Heart left ventricle (tissue), 16 donors: ENCODE measurements around the gene LAMA3. TPM values are rescaled to one million over a fixed set of nuclear protein-coding genes. Genes with fewer than 3 reads are reported as not detected.
A peak's percentile ranks its signal among the peaks of the same experiment; 100 is the strongest.

ENCODE experiments used
- ATAC-seq, 4 donors: fragments of 200-7000 bp; cut with Tn5 transposase; one replicate each; pipeline ENCODE4 v1.9.1; 2020 to 2022; ENCODE audit warnings: moderate library complexity in 4 of 4, mild to moderate bottlenecking in 3 of 4, moderate number of reproducible peaks in 1 of 4
- DNase-seq, 5 donors: peaks; one replicate each; pipeline ENCODE4 v3.0.0-alpha.2; 2020
- H3K27ac ChIP-seq, 12 donors: fragments of 200-600 bp; sonication (generic) in 4 of 12; one replicate each; pipeline versions ENCODE4 v1.5.0 to v1.8.0; 2016 to 2022; ENCODE audit warnings: mild to moderate bottlenecking in 2 of 12
- H3K27me3 ChIP-seq, 9 donors: fragments of 200-600 bp; sonication (generic) in 2 of 9; one replicate each; pipeline versions ENCODE4 v1.5.1 to v1.8.0; 2016 to 2022; ENCODE audit warnings: mild to moderate bottlenecking in 3 of 9
- H3K36me3 ChIP-seq, 9 donors: fragments of 200-600 bp; sonication (generic) in 2 of 9; one replicate each; pipeline versions ENCODE4 v1.5.0 to v1.8.0; 2018 to 2022; ENCODE audit warnings: mild to moderate bottlenecking in 2 of 9
- H3K4me1 ChIP-seq, 12 donors: fragments of 200-600 bp; sonication (generic) in 4 of 12; one replicate each; pipeline versions ENCODE4 v1.5.0 to v1.8.0; 2016 to 2022; ENCODE audit warnings: mild to moderate bottlenecking in 3 of 12
- H3K4me3 ChIP-seq, 12 donors: fragments of 200-600 bp; sonication (generic) in 4 of 12; one replicate each; pipeline versions ENCODE4 v1.5.0 to v1.8.0; 2017 to 2022; ENCODE audit warnings: mild to moderate bottlenecking in 9 of 12, moderate library complexity in 4 of 12
- H3K9me3 ChIP-seq, 12 donors: fragments of 200-600 bp; sonication (generic) in 4 of 12; one replicate each; pipeline versions ENCODE4 v1.5.0 to v1.8.0; 2016 to 2022; ENCODE audit warnings: mild to moderate bottlenecking in 1 of 12
- POLR2A ChIP-seq, 2 donors: fragments of 450-650 bp; IDR thresholded peaks; one replicate each; pipeline ENCODE4 v1.6.1; 2017; ENCODE audit warnings: antibody characterized with exemption in 2 of 2, mild to moderate bottlenecking in 2 of 2, moderate library complexity in 2 of 2
- WGBS, 4 donors: extraction: QIAGEN DNeasy Blood & Tissue Kit in 2 of 4; methylation state at CpG; one replicate each; pipeline versions ENCODE4 v1.1.5 to v1.1.7; 2013 to 2018; 5-methylcytosine and 5-hydroxymethylcytosine counted together
- intact Hi-C, 10 donors: fragments of 100-400 bp; cut with DNase I; formaldehyde crosslinking; loops; one replicate each; pipeline versions ENCODE4 v1.11.1 to v1.14.2; 2022
- polyA plus RNA-seq, 2 donors: library from polyadenylated mRNA; stranded (reverse); fragments of 200-250 nt; gene quantifications; one replicate each; pipeline ENCODE4 v1.2.3, GENCODE V29; 2013
- total RNA-seq, 9 donors: library from RNA; depleted of rRNA in 2 of 9; stranded (reverse); fragments of >200 nt in 2 of 9; fragmentation: NEBNext Ultra II Directional in 3 of 9; extraction: Animal tissue kit (Norgen Biotek cat#: 25700) in 3 of 9; gene quantifications; one replicate each; pipeline versions ENCODE4 v1.1.0 to v1.2.4, GENCODE V29; 2016 to 2023
- TF ChIP-seq, protein P1 (sequence below), 12 donors: fragments of 200-600 bp; sonication (generic) in 4 of 12; IDR thresholded peaks; one replicate each; pipeline versions ENCODE4 v1.5.0 to v1.8.0; 2018 to 2022; ENCODE audit warnings: antibody characterized with exemption in 12 of 12, mild to moderate bottlenecking in 5 of 12
- donor health status: ischemic (EF 13 %, LVEDD 7.1; RV severe dilation, severe dysfunction).
- donor health status: healthy with polysubstance abuse.
- donor health status: DM: no; HTN: yes; CAD: no.
- donor health status: DM: no; HTN: no; CAD: no.
- donor health status: ischemic (EF 25% LVEDD 6.9; RV normal size, moderate dysfunction).
- donor health status: ischemic (EF 25% LVEDD 5.7; RV mildly dilated, moderate dysfunction).
- donor health status: healthy.
- donor health status: DM: yes; HTN: yes; CAD: no.
- donor health status: ischemic (EF 35%, LVEDD 5.7; RV mildly dilated, moderate dysfunction).
- donor health status: nonischemic (EF 11% LVEDD 7.7; RV severe dilation, severe dysfunction).
- donor health status: DM: yes; HTN: yes; CAD: no.
- donor health status: PGD.
- donor health status: ischemic (EF 29% LVEDD 5.4; RV normal size, mild dysfunction).
- donor health status: nonischemic (EF 23%, LVEDD 6.1; RV moderate dilation, normal function).

LAMA3 gene
- total and polyA plus RNA-seq, 11 donors, result 1.2 to 6.6 (median 3.2) TPM

DNA sequence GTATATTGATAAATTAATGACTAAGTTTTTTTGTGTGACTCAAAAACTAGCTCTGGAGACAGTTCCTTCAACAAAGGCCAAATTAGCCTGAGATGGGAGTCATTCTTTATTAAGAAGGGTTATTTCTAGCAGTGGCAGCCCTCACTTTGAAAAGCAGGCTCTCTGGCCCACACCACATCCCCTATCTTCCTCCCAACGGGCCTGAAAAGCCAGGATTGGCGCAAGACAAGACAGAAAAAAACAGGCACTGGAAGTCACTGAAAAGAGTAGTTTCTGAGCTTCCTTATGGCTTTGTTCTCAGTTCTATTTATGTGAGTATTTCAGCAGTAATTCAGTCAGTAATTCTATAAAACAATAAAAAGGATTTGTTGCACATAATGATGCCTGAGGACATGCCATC is 149.0 kb downstream of the LAMA3 start:
- peak overlapping the region in 9 of 12 donors; percentile 17 to 59 (median 35) for H3K27ac ChIP-seq
- DNase-seq, result no peak

DNA sequence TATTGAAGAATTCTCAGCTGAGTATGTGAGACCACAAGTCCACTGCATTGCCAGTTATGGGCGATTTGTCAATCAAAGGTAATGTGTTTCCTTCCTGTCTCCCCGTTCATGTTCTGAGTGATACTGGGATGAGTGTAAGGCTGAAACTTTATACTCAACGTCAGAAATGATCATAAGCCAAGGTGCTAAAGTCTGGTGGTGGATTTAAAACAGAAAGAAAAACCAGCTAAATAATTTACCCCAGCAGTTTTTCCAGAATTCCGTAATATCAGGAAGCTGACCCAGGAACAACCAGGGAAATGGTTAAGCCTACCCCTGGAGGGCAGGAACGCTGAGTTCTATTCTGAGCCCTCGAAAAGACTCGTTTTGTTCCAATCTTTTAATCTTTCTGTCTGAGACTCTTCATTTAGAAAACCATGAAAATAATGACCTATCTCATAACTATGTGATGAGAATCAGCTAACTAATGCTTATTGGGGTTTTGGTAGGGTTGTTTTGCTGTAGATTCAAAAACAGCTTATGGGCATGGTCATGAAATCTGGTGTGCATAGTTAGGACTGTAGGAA is 149.6 kb downstream of the LAMA3 start:
- intact Hi-C loops, result loop anchor here in 3 of 10 donors (5.0 to 10.0 kb wide), 2 partner anchors 78 to 276 kb away; no protein-coding TSS in a partner anchor
- peaks cover 0 to 13% (median 3%) of the 10 kb centered on the region in 9 donors for H3K36me3 ChIP-seq
- H3K9me3 ChIP-seq, result no peaks in the 10 kb centered on the region
- ATAC-seq (no peak), DNase-seq (no peak)
- TF ChIP-seq, protein P1, sequence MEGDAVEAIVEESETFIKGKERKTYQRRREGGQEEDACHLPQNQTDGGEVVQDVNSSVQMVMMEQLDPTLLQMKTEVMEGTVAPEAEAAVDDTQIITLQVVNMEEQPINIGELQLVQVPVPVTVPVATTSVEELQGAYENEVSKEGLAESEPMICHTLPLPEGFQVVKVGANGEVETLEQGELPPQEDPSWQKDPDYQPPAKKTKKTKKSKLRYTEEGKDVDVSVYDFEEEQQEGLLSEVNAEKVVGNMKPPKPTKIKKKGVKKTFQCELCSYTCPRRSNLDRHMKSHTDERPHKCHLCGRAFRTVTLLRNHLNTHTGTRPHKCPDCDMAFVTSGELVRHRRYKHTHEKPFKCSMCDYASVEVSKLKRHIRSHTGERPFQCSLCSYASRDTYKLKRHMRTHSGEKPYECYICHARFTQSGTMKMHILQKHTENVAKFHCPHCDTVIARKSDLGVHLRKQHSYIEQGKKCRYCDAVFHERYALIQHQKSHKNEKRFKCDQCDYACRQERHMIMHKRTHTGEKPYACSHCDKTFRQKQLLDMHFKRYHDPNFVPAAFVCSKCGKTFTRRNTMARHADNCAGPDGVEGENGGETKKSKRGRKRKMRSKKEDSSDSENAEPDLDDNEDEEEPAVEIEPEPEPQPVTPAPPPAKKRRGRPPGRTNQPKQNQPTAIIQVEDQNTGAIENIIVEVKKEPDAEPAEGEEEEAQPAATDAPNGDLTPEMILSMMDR (IDR thresholded peaks at IDR 0.05), result no peak
- TF ChIP-seq POLR2A (IDR thresholded peaks at IDR 0.05), result no peak
- H3K27me3 ChIP-seq, result no peaks in the 10 kb centered on the region
- peak overlapping the region in 5 of 12 donors; percentile 27 to 59 (median 35) for H3K27ac ChIP-seq
- H3K4me1 ChIP-seq, result peaks cover 0 to 19% (median 9%) of the 10 kb centered on the region in 12 donors
- 52 to 60% (median 53%) methylated on average over 7 of the region's 7 CpGs for WGBS, 4 donors
- no peak overlapping the region for H3K4me3 ChIP-seq

More for the DNA sequence above, 149.0 kb downstream of the LAMA3 start:
- intact Hi-C loops, result loop anchor here in 3 of 10 donors (5.0 to 10.0 kb wide), 2 partner anchors 79 to 277 kb away; no protein-coding TSS in a partner anchor
- H3K4me1 ChIP-seq, result peaks cover 0 to 19% (median 9%) of the 10 kb centered on the region in 12 donors
- peak in 3 of 4 donors; percentile 38 to 66 (median 49) for ATAC-seq
- H3K36me3 ChIP-seq, result peaks cover 0 to 7% (median 3%) of the 10 kb centered on the region in 9 donors
- no peaks in the 10 kb centered on the region for H3K9me3 ChIP-seq
- H3K27me3 ChIP-seq, result no peaks in the 10 kb centered on the region
- H3K4me3 ChIP-seq, result no peak overlapping the region
- TF ChIP-seq, protein P1 (IDR thresholded peaks at IDR 0.05), result no peak
- TF ChIP-seq POLR2A (IDR thresholded peaks at IDR 0.05), result no peak
- WGBS, 4 donors, result 22 to 42% (median 30%) methylated on average over 2 of the region's 2 CpGs

DNA sequence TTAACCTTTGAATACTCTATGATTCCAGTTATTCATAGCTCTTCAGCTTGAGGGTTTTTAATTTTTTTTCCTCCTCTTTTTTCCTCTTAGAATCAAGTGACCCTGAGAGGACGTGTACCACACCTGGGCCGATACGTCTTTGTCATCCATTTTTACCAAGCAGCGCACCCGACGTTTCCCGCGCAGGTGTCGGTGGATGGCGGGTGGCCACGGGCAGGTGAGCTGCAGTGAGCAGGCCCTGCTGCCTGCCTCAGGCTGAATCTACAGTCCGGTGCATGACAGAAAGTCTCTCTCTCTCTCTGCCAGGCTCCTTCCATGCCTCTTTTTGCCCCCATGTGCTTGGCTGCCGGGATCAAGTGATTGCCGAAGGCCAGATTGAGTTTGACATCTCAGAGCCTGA is 153.1 kb downstream of the LAMA3 start:
- TF ChIP-seq POLR2A (IDR thresholded peaks at IDR 0.05), result no peak
- TF ChIP-seq, protein P1 (IDR thresholded peaks at IDR 0.05), result no peak
- no peaks in the 10 kb centered on the region for H3K9me3 ChIP-seq
- WGBS, 4 donors, result 97 to 98% (median 97%) methylated on average over 14 of the region's 14 CpGs
- no peak overlapping the region for H3K27ac ChIP-seq
- H3K4me1 ChIP-seq, result peaks cover 0 to 19% (median 9%) of the 10 kb centered on the region in 12 donors
- intact Hi-C loops, result no loop called here
- DNase-seq (no peak), ATAC-seq (no peak)
- peaks cover 0 to 34% (median 5%) of the 10 kb centered on the region in 9 donors for H3K36me3 ChIP-seq
- H3K4me3 ChIP-seq, result no peak overlapping the region
- H3K27me3 ChIP-seq, result no peaks in the 10 kb centered on the region

DNA sequence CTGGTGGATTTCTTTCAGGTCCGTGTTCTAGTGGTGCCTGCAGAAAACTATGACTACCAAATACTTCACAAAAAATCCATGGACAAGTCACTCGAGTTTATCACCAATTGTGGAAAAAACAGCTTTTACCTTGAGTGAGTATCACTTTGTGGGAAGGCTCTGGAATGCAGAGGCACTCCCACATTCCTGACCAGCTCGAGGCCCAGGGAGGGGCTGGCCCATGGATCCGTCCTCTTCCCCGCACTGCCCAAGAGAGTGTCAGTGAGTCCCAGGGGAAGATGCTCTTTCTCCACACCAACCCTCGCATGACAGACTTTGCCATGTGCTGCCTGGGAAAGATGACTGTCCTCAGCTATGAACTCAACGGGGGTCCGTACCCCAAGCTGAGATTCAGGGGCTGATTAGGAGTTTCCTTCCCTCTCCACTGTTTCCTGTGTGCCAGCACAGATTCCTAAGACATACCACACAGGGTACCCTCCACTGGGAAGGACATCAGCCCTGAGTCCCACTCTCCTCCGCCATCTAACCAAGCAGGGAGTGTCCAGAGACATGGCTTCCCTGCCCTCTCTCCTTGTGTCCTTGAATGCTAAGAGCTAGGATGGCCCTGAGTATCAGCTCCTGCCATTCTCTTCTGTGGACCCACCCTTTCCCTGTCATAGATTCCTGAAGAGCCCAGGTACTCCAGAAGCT is 155.9 kb downstream of the LAMA3 start:
- no peaks in the 10 kb centered on the region for H3K4me1 ChIP-seq
- H3K36me3 ChIP-seq, result peaks cover 0 to 42% (median 5%) of the 10 kb centered on the region in 9 donors
- DNase-seq (no peak), ATAC-seq (peak in 1 of 4 donors; percentile 18)
- H3K27me3 ChIP-seq, result no peaks in the 10 kb centered on the region
- WGBS, 4 donors, result 67 to 76% (median 69%) methylated on average over 9 of the region's 9 CpGs
- no peak overlapping the region for H3K27ac ChIP-seq
- intact Hi-C loops, result no loop called here
- H3K4me3 ChIP-seq, result no peak overlapping the region
- TF ChIP-seq POLR2A (IDR thresholded peaks at IDR 0.05), result no peak
- TF ChIP-seq, protein P1 (IDR thresholded peaks at IDR 0.05), result no peak
- no peaks in the 10 kb centered on the region for H3K9me3 ChIP-seq
